Thymus (tissue), 14 donors: ENCODE results near the gene XPOT. TPM values are rescaled to one million over a fixed set of nuclear protein-coding genes. Genes with fewer than 3 reads are reported as not detected.
"Not testable (repeated sequence)": the region's sequence is repeated elsewhere in the genome, so short reads cannot be mapped to it uniquely, and the experiment has no call there.

Experiments used
- DNase-seq, 9 donors: peaks; one replicate each; pipeline ENCODE4 v3.0.0-alpha.2; 2013; ENCODE audit warnings: low spot score in 9 of 9, low read depth in 6 of 9, missing footprints in 1 of 9
- H3K27ac ChIP-seq, 2 donors: one replicate each; pipeline ENCODE4 v1.5.1; 2013; ENCODE audit warnings: control low read depth in 1 of 2, low read depth in 1 of 2, low read length in 1 of 2, mild to moderate bottlenecking in 1 of 2, moderate library complexity in 1 of 2
- H3K27me3 ChIP-seq, 2 donors: one replicate each; pipeline ENCODE4 v1.5.1; 2013; ENCODE audit warnings: low read length in 1 of 2; ENCODE audit not compliant: control insufficient read depth in 2 of 2, insufficient read depth in 1 of 2
- H3K36me3 ChIP-seq, 2 donors: one replicate each; pipeline ENCODE4 v1.5.1; 2013; ENCODE audit warnings: low read length in 1 of 2, mild to moderate bottlenecking in 1 of 2, moderate library complexity in 1 of 2; ENCODE audit not compliant: control insufficient read depth in 2 of 2, insufficient read depth in 2 of 2
- H3K4me1 ChIP-seq, 2 donors: one replicate each; pipeline ENCODE4 v1.5.1; 2013; ENCODE audit warnings: low read length in 2 of 2; ENCODE audit not compliant: control insufficient read depth in 2 of 2, insufficient read depth in 2 of 2
- H3K4me3 ChIP-seq, 2 donors: one replicate each; pipeline ENCODE4 v1.5.1; 2013; ENCODE audit warnings: low read length in 2 of 2, control low read depth in 1 of 2, mild to moderate bottlenecking in 1 of 2
- H3K9me3 ChIP-seq, 2 donors: one replicate each; pipeline ENCODE4 v1.5.1; 2013; ENCODE audit warnings: low read length in 1 of 2, mild to moderate bottlenecking in 1 of 2; ENCODE audit not compliant: control insufficient read depth in 2 of 2, insufficient read depth in 1 of 2
- WGBS: extraction: QIAGEN DNeasy Blood & Tissue Kit; methylation state at CpG from one replicate; pipeline ENCODE4 v1.1.7; 2013; 5-methylcytosine and 5-hydroxymethylcytosine counted together
- long read RNA-seq, 10 donors: transcript quantifications; one replicate each; lab custom pipeline, GENCODE V29; 2026
- polyA plus RNA-seq: library from polyadenylated mRNA; stranded (reverse); fragments of 200-250 nt; gene quantifications from one replicate; pipeline ENCODE4 v1.2.3, GENCODE V29; 2013
- total RNA-seq: library from RNA; stranded (reverse); fragments of 120-200 nt; gene quantifications from one replicate; pipeline ENCODE4 v1.2.4, GENCODE V29; 2013
- donor health status: healthy.

XPOT gene, protein sequence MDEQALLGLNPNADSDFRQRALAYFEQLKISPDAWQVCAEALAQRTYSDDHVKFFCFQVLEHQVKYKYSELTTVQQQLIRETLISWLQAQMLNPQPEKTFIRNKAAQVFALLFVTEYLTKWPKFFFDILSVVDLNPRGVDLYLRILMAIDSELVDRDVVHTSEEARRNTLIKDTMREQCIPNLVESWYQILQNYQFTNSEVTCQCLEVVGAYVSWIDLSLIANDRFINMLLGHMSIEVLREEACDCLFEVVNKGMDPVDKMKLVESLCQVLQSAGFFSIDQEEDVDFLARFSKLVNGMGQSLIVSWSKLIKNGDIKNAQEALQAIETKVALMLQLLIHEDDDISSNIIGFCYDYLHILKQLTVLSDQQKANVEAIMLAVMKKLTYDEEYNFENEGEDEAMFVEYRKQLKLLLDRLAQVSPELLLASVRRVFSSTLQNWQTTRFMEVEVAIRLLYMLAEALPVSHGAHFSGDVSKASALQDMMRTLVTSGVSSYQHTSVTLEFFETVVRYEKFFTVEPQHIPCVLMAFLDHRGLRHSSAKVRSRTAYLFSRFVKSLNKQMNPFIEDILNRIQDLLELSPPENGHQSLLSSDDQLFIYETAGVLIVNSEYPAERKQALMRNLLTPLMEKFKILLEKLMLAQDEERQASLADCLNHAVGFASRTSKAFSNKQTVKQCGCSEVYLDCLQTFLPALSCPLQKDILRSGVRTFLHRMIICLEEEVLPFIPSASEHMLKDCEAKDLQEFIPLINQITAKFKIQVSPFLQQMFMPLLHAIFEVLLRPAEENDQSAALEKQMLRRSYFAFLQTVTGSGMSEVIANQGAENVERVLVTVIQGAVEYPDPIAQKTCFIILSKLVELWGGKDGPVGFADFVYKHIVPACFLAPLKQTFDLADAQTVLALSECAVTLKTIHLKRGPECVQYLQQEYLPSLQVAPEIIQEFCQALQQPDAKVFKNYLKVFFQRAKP
- total RNA-seq (42.8 TPM), polyA plus RNA-seq (24.6 TPM)
- long read RNA-seq, donor 1 = 0 reads
- long read RNA-seq, donor 2 = 0 reads
- long read RNA-seq, donor 3, full-length matches to known transcripts = 7 of 12 reads
- long read RNA-seq, donor 3, partial matches to known transcripts = 5 of 12 reads
- long read RNA-seq, donor 3, other reads (novel, unspliced or antisense) = 0 of 12 reads
- long read RNA-seq, donor 4, full-length matches to known transcripts = 2 of 2 reads
- long read RNA-seq, donor 4, partial matches to known transcripts = 0 of 2 reads
- long read RNA-seq, donor 4, other reads (novel, unspliced or antisense) = 0 of 2 reads
- long read RNA-seq, donor 5, full-length matches to known transcripts = 10 of 20 reads
- long read RNA-seq, donor 5, partial matches to known transcripts = 10 of 20 reads
- long read RNA-seq, donor 5, other reads (novel, unspliced or antisense) = 0 of 20 reads
- long read RNA-seq, donor 6, full-length matches to known transcripts = 3 of 3 reads
- long read RNA-seq, donor 6, partial matches to known transcripts = 0 of 3 reads
- long read RNA-seq, donor 6, other reads (novel, unspliced or antisense) = 0 of 3 reads
- long read RNA-seq, donor 7, full-length matches to known transcripts = 4 of 18 reads
- long read RNA-seq, donor 7, partial matches to known transcripts = 14 of 18 reads
- long read RNA-seq, donor 7, other reads (novel, unspliced or antisense) = 0 of 18 reads
- long read RNA-seq, donor 8, full-length matches to known transcripts = 1 of 1 reads
- long read RNA-seq, donor 8, partial matches to known transcripts = 0 of 1 reads
- long read RNA-seq, donor 8, other reads (novel, unspliced or antisense) = 0 of 1 reads
- long read RNA-seq, donor 9, full-length matches to known transcripts = 2 of 2 reads
- long read RNA-seq, donor 9, partial matches to known transcripts = 0 of 2 reads
- long read RNA-seq, donor 9, other reads (novel, unspliced or antisense) = 0 of 2 reads
- long read RNA-seq, donor 10, full-length matches to known transcripts = 3 of 8 reads
- long read RNA-seq, donor 10, partial matches to known transcripts = 5 of 8 reads
- long read RNA-seq, donor 10, other reads (novel, unspliced or antisense) = 0 of 8 reads

DNA sequence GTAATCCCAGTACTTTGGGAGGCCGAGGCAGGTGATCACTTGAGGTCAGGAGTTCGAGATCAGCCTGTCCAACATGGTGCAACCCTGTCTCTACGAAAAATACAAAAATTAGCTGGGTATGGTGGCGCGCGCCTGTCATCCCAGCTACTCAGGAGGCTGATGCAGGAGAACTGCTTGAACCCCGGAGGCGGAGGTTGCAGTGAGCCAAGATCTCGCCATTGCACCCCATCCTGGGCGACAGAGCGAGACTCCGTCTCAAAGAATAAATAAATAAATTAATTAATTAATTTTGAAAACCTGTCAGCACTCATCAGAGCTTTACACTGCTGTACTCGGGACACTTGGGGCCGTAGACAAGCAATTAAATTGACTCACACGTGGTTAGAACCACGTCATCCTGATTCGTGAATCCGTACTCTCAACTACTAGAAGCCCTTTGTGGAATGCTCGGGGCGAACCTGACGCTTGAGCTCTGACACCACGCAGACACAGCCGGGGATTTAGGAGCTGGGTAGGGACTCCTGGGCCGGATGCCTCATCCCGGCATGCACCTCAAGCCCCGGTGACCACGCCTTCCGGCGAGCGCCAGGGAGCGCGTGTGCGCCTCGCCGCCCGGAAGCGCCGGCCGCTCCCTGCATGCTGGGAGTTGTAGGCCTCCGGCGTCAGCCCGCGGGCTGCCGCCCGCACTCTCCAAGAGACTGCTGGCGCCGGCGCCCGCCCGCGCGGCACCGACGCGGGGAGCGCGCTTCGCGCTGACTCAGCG lies at the start of gene XPOT:
Gene XPOT, plus strand, starts transcription at position 686 of the 763 bp plus-strand sequence. CDS start 5,644 bp downstream, outside the sequence.
- no peaks in the 10 kb centered on the region for H3K36me3 ChIP-seq
- DNase-seq = peak; percentile 86 to 97 (median 91)
- H3K9me3 ChIP-seq = no peaks in the 10 kb centered on the region
- WGBS = 13% methylated on average over 60 of the region's 60 CpGs
- peaks cover 3 to 9% of the 10 kb centered on the region in 2 donors for H3K4me1 ChIP-seq
- no peaks in the 10 kb centered on the region for H3K27me3 ChIP-seq
- H3K4me3 ChIP-seq = peak within 1 kb of the TSS; percentile 93 to 97
- H3K27ac ChIP-seq = peak within 1 kb of the TSS; percentile 89

GRCh38 chr12:64356209-64356608 lies 48.0 kb upstream of the XPOT start:
- H3K9me3 ChIP-seq, DNase-seq, H3K36me3 ChIP-seq, H3K27me3 ChIP-seq, H3K4me3 ChIP-seq, H3K4me1 ChIP-seq, H3K27ac ChIP-seq: not testable (repeated sequence)
- WGBS = 97% methylated on average over 2 of the region's 2 CpGs

- DNase-seq, H3K27ac ChIP-seq, H3K9me3 ChIP-seq, H3K36me3 ChIP-seq, H3K27me3 ChIP-seq, H3K4me1 ChIP-seq, H3K4me3 ChIP-seq: not testable (repeated sequence)
- 98% methylated on average over 3 of the region's 3 CpGs for whole genome bisulfite sequencing
Measured at GRCh38 chr12:64361173-64361572, 43.0 kb upstream of the XPOT start.

GRCh38 chr12:64362721-64363305 lies 41.4 kb upstream of the XPOT start:
- DNase-seq = no peak
- WGBS = 98% methylated on average over 4 of the region's 4 CpGs
- H3K4me3 ChIP-seq = no peak overlapping the region
- no peaks in the 10 kb centered on the region for H3K9me3 ChIP-seq
- no peaks in the 10 kb centered on the region for H3K36me3 ChIP-seq
- H3K4me1 ChIP-seq = no peaks in the 10 kb centered on the region
- no peak overlapping the region for H3K27ac ChIP-seq
- H3K27me3 ChIP-seq = no peaks in the 10 kb centered on the region

GRCh38 chr12:64383675-64384074 lies 20.5 kb upstream of the XPOT start:
- no peak for DNase-seq
- 96% methylated on average over 1 of the region's 1 CpG for WGBS

DNA sequence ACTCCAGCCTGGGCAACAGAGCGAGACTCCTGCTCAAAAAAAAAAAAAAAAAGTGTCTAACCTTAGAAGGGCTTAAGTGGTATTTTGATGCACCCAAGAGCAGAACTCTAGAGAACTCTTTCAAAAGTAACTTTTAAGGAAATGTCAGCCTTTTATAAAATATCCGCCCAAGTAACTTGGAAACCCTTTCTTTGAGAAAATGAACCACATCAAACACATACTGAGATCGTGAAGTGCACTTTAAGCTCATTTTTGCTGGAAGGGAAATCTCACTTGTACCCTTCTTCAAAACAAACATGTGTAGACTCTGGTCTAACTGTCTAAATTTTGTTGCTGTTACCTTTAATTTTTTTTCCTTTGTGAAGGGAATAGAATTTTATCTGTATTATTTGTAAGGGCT lies 19.2 kb upstream of the XPOT start:
- Histone ChIP-seq H3K4me1 (peaks cover 11 to 14% of the 10 kb centered on the region in 2 donors), H3K27me3 (peaks cover 5 to 17% of the 10 kb centered on the region in 2 donors), H3K27ac (peak overlapping the region in 1 of 2 donors; percentile 55), H3K4me3 (no peak overlapping the region), H3K36me3 (no peaks in the 10 kb centered on the region), H3K9me3 (peaks cover 0 to 4% of the 10 kb centered on the region in 2 donors)
- 14% methylated on average over 3 of the region's 3 CpGs for WGBS
- DNase-seq = peak in 6 of 9 donors; percentile 38 to 78 (median 48)

More at GRCh38 chr12:64383675-64384074, 20.5 kb upstream of the XPOT start:
- no peak overlapping the region for H3K4me3 ChIP-seq
- no peaks in the 10 kb centered on the region for H3K36me3 ChIP-seq
- peaks cover 0 to 4% of the 10 kb centered on the region in 2 donors for H3K9me3 ChIP-seq
- no peak overlapping the region for H3K27ac ChIP-seq
- H3K4me1 ChIP-seq = peaks cover 11 to 14% of the 10 kb centered on the region in 2 donors
- peaks cover 0 to 4% of the 10 kb centered on the region in 2 donors for H3K27me3 ChIP-seq

DNA sequence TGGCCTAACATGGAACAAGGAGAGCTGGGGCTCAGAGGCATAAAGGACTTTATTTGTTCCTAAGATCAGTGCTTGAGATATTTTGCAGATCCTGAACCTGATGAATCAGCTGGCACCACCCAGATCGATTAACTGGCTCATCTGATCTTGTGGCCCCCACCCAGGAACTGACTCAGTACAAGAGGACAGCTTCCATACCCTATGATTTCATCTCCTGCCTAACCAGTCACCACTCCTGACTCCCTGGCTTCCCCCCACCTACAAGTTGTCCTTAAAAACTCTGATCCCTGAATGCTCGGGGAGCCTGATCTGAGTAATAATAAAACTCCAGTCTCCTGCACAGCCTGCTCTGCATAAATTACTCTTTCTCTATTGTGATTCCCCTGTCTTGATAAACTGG lies 18.7 kb upstream of the XPOT start:
- H3K27ac ChIP-seq = peak overlapping the region; percentile 18 to 55
- 71% methylated on average over 2 of the region's 2 CpGs for WGBS
- H3K27me3 ChIP-seq = peaks cover 10 to 21% of the 10 kb centered on the region in 2 donors
- peaks cover 0 to 4% of the 10 kb centered on the region in 2 donors for H3K9me3 ChIP-seq
- no peak overlapping the region for H3K4me3 ChIP-seq
- DNase-seq = no peak
- no peaks in the 10 kb centered on the region for H3K36me3 ChIP-seq
- H3K4me1 ChIP-seq = peaks cover 11 to 14% of the 10 kb centered on the region in 2 donors
